GM21447 (cell line): ENCODE results near the gene TCEA3.

Experiments used
- ATAC-seq: cut with Tn5 transposase; IDR thresholded peaks from one replicate; pipeline ENCODE4 v1.9.1; 2021; ENCODE audit not compliant: unreplicated experiment

Gene TCEA3

DNA sequence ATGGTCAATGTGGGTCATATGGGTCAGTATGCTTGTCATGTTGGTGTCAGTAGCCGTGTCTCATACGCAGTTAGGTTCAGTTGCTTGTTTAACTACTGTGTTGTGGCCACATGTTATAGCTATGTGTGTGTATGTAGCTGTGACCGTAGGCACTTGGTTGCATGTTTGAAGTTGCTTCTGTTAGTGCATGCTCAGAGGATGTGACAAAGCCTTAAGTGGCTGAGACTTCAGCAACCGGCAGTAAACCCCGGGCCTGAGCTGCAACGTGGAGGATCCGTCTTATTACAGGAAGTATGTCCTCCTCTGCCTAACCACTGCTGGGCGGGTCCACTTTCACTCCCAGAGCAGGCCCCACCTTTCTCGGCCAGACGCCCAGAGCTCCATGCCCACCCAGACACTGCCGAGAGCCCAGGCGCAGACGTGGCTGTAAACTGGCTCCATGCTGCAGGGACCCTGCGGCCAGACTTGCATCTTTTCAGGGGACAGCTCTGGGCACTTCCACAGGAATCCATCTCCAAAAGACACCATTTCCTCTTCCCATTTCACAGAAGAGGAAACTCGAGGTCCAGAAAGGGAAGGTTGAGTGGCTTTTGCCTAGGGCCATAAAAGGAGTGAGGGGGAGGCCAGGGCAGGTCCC, 2.2 kb downstream of the TCEA3 start:
- no peak for ATAC-seq

DNA sequence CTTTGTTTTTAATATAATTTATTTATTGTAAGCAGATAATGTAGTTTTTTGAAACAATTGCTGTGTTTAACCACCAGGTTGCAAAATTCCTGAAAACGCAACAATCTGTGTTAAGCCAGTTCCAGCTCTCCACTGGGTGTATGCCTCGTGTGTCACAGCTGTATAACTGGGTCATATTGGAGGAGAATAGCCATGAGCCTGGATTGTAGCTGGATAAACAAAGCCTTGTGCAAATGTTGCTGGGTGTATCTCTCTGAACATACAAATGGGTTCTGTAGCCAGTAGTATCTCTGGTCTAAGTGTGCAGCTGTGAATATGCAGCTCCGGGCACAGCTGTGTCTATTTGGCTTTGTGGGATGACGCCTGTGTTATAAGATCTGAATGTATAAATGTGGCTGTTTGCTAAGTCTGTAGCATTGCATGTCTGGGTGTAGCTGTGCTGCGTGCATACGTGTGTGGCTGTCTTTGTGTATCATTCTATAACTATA, 2.8 kb downstream of the TCEA3 start:
- ATAC-seq: no peak

DNA sequence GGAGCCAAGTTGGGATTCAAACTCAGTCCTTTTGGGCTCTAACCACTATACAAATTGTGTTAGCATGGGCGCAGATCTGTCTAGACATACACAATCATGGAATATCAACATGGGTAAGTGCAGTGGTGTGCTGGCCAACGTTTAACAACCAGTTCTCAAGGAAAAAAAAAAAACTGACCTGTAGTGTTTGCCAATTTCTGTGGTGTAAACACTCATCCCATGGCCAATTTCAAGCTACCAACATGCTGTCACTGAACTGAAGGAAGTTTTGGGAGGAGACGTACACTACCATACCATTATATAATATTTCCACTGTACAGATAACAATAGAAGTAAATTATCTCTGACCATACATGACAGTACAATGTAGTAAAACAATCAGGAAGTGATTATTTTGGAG, 3.2 kb downstream of the TCEA3 start:
- no peak for ATAC-seq

DNA sequence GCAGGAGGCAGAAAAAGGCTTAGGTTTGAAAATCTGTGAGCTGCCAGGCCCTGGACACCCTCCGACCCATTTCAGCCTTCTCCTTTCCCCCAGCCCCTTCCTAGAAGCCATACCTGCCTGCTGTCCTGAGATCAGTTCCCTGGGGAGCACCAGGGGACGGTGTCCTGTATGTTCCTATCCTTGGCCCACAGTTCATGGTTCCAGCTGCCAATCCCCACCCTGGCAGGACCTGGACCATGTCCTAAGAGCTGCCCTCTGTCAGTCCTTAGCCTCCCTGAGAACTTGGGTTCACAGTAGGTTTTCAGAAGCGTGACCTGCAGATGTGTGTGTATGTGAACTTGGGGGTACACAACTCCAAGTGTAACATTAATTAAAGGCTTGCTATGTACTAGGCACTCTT, 3.8 kb downstream of the TCEA3 start:
- no peak for ATAC-seq

DNA sequence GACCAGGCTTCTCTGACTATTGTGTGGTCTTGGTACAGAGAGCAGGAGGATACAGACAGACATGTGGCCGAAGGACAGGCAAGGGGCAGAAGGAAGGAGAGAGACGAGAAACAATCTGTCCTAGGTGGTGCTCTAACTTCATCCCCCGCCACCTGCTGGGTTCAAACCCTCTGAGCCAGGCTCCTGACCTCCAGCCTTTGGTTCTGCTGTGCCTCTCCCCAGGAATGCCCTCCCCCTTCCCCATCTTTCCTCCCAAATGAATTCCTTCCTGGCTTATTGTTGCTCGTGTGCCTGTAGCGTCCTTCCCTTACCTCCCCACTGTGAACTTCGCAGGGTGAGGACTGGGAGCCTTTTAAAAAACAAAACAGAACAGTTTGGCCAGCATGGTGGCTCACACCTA, 5.4 kb downstream of the TCEA3 start:
- ATAC-seq: no peak

DNA sequence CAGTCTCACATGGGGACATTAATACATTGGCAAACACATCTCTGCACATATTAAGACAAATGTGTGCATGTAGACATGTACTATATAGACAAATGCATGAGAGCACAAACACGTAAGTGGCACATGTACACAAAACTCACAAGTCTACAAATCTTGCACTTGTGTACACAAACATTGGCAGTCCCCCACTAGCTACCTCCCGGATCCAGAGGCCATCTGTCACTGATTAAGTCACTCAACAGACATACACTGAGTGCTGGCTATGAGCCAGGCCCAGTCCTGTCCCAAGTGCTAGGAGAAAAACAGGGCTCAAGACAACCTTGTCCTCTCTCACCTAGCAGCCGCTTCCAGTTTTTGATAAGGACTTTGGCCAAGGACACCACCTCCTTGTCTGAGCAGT, 7.0 kb downstream of the TCEA3 start:
- no peak for ATAC-seq

DNA sequence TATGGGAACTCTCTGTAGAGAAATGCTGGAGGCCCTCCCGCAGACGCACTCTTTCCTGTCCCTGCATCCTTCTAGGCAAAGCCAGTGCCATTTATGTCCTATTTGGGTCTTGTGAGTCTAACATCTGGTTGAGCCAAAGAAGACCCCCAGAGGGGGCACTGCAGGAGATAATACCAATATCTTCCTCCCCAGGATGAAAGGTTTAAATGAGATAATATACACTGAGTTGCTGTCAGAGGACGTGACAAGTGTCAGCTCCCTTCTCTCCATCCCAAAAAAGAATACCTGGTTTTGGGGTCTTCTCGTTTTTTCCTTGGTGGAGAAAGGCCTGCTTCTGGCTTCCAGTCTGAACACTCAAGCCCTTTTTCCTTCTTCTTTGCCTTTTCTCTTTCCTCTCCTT, 7.6 kb downstream of the TCEA3 start:
- no peak for ATAC-seq

DNA sequence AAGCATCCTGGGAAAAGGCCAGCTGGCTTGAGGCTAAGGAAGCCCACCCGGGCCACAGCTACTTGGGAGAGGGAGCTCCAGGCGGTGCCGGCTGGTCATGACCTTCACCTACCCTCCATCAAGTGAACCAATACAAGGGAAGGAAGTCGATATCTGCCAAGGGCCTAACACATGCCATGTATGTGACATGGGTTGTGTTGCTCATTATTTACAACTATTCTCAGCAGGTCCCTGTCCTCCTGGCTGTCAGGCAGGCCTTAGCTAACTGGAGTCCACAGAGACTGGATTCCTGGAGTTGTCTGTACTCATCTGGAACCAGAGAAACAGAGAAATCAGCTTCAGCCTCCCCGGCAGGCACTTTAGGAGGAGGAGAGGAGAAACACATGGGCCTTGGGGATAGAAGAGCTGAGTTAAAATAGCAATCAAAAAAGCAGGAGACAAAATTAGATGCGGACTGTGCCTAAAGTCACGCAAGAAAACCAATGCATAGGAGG, 15.7 kb downstream of the TCEA3 start:
- no peak for ATAC-seq

DNA sequence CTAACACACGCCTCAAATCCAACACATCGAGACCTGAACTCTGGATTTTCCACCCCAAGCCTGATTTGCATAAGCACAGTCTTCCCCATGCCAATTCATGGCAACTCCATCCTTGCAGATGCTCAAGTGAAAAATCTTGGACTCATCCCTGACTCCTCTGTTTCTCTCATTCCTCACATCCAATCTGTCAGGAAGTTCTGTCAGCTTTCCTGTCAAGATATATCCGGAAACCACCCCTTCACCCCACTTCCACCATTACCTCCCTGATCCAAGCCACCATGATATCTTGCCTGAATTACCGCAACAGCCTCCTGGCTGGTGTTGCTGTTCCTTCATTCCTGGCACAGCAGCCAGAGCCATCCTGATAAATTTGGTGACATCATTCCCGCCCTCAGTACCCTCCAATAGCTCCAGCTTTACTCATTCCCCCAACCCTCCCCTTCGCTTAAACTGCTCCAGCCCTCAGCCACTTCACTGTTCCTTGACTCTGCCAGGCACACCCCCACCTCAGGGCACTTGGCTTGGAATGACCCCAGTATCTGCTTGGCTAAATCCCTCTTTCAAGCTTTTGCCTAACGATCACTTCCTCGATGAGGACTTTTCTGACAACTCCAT, 17.4 kb downstream of the TCEA3 start:
- no peak for ATAC-seq

DNA sequence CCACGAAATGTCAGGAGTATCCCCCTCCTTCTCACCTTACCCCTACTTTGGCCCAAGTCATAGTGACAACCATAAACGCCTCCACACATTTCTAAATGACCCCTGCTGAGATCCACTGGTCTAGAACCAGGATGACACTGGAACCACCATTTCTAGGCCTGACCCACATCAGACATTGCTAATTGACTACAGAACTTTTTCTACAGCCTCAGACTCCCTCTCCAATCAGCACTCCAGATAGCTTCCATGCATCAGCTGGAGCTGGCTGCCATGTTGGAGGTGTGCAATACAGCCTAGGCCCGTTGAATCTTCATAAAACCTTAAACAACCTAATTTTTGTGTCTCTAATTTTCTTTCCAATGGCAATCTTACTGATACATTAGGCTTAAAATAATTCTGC, 18.6 kb downstream of the TCEA3 start:
- no peak for ATAC-seq

DNA sequence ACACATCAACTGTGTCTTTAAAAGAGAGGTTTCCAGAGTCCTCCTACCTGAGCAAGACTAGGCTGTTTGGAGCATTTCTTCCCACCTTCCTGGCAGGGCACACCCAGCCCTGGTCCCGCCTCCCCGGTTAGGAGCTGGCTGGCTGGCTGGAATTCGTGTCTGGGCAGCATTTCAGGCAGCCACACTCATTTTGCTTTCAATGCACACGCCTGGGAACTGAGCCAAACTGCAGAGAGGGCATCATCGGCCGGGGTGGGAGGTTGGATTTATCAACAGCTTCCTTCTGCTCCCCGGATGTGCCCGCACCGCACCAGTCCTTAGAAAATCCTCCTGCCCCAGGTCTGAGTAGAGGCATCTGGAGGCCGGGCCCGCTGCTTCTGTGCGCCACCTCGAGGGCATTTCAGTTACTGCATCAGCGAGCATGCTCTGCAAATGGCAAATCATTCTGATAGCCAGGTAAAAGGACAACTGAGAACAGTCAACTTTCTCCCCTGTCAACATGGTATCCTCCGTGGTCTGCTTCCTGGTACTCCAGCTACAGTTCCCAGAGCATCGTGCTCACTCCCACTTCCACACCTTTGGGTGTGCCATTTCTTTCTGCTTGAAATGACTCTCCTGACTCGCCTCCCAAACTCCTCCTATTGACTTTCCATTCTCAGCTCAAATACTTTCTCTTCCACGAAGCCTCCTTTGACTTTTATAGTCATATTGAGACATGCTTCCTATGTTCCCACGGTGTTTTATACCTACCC, 20.6 kb downstream of the TCEA3 start:
- no peak for ATAC-seq

DNA sequence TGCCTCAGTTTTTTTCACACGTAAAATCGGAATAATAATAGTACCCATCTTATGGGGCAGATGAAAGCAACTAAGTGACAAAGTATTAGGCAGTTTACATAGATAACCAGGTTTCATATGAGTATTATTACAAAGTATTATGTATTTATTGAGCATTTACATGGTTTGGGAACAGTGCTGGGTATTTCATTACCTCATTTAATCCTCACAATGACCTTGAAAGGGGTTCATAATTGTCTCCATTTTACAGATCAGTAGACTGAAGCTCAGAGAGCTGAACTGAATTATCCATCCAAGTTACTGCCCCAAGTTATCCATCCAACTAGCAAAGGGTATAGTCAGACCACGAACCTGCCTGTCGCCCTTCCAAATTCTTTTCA, 21.2 kb downstream of the TCEA3 start:
- ATAC-seq: no peak

DNA sequence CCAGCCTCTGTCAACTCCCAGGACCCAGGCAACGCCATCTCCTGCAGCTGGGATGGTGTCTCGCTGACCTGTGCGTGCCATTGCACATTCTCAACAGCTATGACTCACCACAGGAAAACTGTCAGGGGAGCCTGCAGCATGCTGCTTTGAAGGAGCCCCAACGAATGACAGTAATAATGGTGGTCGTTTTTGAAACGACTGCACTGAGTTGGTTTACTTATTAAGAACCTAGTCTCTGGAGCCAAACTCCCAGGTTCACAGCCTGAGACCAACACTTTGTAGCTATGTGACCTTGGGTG, 21.6 kb downstream of the TCEA3 start:
- no peak for ATAC-seq

DNA sequence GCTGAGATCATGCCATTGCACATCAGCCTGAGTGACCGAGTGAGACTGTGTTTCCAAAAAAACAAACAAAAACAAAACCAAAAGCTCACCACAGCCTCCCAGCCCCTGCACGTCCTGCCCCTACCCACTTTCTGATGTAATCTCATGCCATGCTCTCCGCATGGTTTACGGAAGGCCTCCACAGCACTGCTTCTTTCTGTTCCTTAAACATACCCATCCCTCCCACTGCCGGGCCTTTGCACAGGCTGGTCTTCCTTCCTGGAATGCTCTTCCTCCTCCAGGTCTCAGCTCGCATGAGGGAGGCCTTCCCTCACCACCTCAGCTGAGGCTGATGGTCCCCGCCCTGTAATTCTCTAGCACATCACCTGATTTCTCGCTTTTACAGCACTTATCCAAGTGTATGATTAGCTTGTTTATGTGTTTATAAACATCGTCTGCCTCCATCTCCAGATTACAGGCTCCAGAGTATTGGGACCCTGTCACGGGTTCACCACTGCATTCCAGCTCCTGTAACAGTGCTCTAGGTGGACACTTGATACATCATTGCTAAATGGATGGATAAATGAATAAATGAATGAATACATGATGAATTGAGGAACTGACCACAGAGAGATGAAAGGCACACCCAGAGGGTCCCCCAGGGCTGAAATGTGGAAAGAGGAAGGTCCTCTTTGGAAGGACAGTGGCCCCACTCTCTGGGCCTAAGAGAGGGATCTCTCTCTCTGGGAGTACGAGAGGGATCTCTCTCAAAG, 22.1 kb downstream of the TCEA3 start:
- ATAC-seq: no peak

DNA sequence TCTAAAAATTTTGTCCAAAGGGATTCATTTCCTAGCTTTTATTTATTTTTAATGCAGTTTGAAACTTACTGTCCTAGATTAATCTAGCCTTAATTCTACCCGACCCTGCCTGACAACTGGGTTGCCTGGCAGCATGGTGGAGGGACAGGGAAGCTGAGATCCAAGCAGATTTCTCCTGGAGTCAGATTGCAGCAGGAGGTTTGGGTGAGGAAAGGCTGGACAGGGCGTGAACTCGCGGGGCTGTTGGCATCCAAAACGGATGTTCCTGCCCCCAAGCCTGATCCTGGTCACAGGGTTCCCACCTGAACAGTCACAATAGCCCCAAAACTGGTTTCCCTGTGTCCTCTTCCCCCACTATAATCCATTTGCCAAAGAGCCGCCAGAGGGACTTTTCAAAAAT, 23.2 kb downstream of the TCEA3 start:
- no peak for ATAC-seq

DNA sequence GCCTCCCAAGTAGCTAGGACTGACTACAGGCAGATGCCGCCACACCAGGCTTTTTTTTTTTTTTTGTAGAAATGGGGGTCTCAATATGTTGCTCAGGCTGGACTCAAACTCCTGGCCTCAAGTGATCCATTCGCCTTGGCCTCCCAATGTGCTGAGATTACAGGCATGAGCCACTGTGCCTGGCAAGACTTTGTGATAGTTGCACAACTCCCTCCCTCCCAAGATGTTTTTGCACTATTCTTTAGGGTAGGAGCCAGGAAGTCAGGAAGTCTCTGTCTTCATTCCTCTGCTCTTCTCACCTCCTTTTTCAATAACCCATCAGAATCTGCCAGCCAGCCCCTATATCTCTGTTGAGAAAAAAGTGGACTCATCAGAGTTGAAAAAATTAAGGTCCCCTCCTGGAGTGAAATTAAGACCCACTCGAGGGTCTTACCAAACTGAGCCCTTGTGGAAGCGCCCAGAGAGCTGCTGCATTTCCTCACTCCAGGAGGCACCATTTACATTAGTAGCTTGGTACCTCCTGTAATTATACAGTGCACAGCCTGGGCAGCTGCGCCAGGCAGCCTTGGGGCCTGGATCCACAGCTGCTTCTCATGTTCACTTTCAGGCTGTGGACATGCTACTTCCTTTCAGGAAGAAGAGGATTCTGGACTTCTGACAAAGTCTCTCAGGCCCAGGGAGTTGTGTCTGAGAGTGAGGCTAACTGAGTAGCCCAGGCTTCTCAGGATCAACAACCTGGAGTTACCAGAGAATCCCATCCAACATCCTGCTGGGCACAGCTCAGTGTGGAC, 24.0 kb downstream of the TCEA3 start:
- ATAC-seq: no peak

DNA sequence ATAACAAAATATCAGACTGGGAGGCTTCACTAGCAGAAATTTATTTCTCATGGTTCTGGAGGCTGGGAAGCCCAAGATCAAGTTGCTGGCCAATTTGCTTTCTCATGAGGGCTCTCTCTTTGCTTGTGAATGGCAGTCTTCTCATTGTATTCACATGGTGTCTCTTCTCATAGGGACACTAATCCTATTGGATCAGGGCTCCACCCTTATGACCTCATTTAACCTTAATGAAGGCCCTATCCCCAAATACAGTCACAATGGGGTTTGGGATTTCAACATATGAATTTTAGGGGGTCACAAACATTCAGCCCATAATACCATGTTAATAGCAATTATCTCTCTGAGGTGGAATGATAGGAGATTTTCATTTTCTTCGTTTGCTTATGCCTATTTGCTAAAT, 25.3 kb downstream of the TCEA3 start:
- ATAC-seq: no peak

DNA sequence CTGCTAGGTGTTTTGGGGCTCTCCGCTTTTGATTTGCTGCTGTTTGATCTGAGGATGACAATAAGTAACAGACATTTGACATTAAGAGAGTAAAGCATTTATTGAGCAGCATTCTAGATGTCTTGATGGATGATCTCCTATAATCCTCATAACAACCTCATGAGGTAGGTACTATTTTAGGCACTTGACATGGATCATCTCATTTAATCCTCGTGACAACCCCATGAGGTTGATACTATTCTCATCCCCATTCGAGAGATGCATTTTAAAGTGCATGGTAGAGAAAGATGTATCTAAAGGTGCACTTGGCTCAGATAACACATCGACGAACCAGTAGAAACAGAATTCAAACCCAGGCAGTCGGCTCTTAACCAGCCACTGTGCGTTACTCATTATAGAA, 26.6 kb downstream of the TCEA3 start:
- ATAC-seq: no peak

DNA sequence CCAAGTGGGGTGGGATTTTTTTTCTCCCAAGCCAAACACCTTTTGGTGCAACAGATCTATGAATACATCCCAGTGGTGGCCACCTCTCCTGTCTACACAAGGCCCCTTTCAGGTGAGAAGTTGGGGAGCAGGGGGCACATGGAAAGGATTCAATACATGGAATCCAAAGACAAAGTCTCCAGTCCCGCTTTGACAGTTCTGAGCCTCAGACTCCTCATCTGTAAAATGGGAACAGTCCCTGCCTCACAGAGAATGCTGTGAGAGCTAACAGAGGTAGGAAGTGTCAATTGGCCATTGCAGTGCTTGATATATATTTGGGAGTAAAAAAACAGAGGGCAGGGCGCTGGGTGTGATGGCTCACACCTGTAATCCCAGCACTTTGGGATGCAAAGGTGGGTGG, 28.2 kb downstream of the TCEA3 start:
- ATAC-seq: no peak

DNA sequence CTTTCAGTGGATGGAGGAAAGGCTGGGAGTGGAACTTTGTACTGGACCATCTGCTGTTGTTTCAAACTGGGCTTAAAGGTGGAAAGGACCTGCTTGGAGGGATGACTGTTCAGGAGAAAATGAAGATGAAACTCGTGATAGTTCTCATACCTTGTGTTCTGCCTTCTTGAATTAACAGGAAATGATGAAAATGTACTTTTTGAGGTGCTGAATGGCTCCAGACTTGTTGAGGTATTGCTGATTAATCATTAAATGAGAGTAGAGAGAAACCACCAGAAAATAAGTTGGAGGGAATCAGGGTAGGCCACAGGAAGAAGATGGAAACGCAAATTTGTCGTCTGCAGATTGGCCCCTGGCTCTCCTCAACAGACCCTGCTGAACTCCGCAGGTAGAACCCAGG, 28.7 kb downstream of the TCEA3 start:
- no peak for ATAC-seq

DNA sequence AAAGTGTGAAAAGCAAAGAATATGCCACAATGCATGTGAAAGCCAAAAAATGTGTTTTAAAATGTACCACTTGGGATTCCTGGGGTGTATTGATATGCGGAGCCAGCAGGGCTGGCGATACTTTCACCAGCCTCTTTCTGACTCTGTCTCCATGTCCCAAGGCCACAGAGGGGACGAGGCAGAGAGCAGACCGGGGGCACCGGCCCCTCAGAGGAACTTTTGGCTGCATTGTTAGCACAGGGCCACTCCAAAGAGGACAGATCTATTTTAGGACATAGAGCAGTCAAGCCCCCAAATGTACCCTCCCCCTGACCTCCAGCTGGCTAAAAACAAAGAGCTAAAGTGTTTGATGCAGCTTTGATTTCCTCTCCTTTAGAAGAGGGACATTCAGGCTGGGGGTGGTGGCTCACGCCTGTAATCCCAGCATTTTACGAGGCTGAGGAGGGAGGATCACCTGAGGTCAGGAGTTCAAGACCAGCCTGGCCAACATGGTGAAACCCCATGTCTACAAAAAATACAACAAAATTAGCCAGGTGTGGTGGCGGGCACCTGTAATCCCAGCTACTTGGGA, 29.3 kb downstream of the TCEA3 start:
- ATAC-seq: no peak
